ENCODE data around the gene GSE1. TPM values are rescaled to one million over a fixed set of nuclear protein-coding genes. Genes with fewer than 3 reads are reported as not detected.
A peak's percentile ranks its signal among the peaks of the same experiment; 100 is the strongest.

GSE1 gene
- total RNA-seq, 3 donors from 2014 or later: 52.3 to 105 (median 60.7) TPM

DNA sequence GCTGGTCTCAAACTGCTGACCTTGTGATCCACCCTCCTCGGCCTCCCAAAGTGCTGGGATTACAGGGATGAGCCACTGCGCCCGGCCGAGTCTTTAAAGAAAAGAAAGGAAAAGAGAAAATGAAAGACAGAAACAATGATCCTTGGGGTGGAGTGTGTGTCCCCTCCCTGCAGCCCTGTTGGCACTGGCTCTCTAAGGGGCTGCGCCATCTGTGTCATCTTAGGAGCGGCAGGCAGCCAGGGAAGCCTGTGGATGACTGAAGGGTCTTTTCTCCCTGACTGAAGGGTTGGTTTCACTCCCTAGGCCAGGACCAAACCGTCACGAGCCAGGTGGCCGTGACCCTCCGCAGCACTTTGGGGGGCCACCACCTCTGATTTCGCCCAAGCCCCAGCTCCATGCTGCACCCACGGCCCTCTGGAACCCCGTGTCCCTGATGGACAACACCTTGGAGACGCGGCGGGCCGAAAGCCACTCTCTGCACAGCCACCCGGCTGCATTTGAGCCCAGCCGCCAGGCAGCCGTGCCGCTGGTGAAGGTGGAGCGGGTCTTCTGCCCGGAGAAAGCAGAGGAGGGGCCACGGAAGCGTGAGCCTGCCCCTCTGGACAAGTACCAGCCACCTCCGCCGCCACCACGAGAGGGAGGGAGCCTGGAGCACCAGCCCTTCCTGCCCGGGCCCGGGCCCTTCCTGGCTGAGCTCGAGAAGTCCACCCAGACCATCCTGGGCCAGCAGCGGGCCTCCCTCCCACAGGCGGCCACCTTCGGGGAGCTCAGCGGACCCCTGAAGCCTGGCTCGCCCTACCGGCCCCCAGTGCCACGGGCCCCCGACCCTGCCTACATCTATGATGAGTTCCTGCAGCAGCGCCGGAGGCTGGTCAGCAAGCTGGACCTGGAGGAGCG lies 48.0 kb downstream of the GSE1 start:
- Histone ChIP-seq H3K4me3 (no peak overlapping the region), H3K27me3 (no peaks in the 10 kb centered on the region), H3K4me1 (peaks cover 0 to 3% of the 10 kb centered on the region in 2 donors), H3K9me3 (no peaks in the 10 kb centered on the region), H3K27ac (no peak overlapping the region), H3K36me3 (peaks cover 8% of the 10 kb centered on the region)
- DNase-seq (ENCODE audit: low spot score in 2 of 2): no peak
- intact Hi-C loops (cut with DNase I; ENCODE audit: low total_unique reads): loop anchor here (10.0 kb wide), 1 partner anchor 84 kb away; no protein-coding TSS in a partner anchor
- TF ChIP-seq, protein P1, sequence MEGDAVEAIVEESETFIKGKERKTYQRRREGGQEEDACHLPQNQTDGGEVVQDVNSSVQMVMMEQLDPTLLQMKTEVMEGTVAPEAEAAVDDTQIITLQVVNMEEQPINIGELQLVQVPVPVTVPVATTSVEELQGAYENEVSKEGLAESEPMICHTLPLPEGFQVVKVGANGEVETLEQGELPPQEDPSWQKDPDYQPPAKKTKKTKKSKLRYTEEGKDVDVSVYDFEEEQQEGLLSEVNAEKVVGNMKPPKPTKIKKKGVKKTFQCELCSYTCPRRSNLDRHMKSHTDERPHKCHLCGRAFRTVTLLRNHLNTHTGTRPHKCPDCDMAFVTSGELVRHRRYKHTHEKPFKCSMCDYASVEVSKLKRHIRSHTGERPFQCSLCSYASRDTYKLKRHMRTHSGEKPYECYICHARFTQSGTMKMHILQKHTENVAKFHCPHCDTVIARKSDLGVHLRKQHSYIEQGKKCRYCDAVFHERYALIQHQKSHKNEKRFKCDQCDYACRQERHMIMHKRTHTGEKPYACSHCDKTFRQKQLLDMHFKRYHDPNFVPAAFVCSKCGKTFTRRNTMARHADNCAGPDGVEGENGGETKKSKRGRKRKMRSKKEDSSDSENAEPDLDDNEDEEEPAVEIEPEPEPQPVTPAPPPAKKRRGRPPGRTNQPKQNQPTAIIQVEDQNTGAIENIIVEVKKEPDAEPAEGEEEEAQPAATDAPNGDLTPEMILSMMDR (IDR thresholded peaks at IDR 0.05): no peak

DNA sequence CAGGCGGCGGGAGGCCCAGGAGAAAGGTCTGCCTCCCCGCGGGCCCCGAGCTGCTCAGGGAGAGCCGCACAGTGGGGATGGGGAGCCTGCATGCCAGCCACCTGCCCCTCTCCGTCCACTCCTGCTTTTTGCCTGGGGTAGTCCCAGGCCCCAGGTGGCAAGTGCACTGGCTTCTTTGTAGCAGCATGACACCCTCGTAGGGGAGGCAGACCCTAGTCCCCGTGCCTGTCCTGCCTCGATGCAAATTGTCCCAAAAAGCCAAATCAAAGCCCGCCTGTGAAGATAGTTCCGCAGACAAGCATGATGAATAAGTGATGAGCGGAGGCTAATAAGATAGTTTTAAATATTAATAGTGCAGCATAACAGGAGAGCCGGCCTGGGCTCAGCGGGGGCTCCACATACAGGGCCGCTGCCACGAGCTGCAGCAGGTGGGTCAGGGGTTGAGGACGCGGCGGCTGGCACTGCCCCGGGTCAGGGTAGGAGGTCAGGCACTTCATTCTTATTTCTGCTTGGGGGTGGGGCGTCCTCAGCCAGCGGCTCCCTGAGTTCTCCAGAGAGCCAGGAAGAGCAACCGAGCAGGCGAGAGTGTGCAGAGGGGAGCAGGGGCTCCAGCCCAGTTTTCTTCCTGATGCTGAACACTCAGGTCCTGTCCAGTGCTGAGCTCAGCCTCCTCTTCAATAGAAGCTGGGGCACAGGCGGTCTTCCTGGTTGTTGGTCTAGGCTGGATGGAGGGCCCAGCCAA lies 48.8 kb downstream of the GSE1 start:
- Histone ChIP-seq H3K36me3 (peaks cover 8% of the 10 kb centered on the region), H3K27me3 (no peaks in the 10 kb centered on the region), H3K4me3 (no peak overlapping the region), H3K9me3 (no peaks in the 10 kb centered on the region), H3K27ac (no peak overlapping the region), H3K4me1 (peaks cover 0 to 3% of the 10 kb centered on the region in 2 donors)
- TF ChIP-seq POLR2AphosphoS5 (IDR thresholded peaks at IDR 0.05) (no peak), POLR2A (IDR thresholded peaks at IDR 0.05) (no peak)
- TF ChIP-seq, protein P1 (IDR thresholded peaks at IDR 0.05): no peak
- intact Hi-C loops (cut with DNase I; ENCODE audit: low total_unique reads): loop anchor here (10.0 kb wide), 1 partner anchor 83 kb away; no protein-coding TSS in a partner anchor
- peak in 1 of 2 donors; percentile 48 for DNase-seq (ENCODE audit: low spot score in 2 of 2)

DNA sequence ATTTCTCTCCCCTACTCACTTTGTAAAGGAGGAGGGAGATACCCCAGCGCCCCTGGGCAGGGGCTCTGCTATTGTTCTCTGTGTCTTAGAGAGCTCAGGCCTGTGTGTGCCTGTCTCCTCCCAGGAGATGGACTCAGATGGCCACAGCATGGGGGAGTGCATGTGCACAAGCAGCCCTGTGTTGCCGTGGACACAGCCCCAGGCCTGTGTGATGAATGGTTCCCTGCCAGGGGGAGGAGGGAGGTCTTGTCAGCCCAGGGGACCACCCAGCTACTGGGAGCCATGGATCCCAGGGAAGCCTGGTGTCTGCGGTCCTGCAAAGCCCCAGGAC lies 49.3 kb downstream of the GSE1 start:
- no peak overlapping the region for H3K27ac ChIP-seq
- H3K27me3 ChIP-seq: no peaks in the 10 kb centered on the region
- peak in 1 of 2 donors; percentile 35 for DNase-seq (ENCODE audit: low spot score in 2 of 2)
- intact Hi-C loops (cut with DNase I; ENCODE audit: low total_unique reads): loop anchor here (10.0 kb wide), 1 partner anchor 82 kb away; no protein-coding TSS in a partner anchor
- peaks cover 0 to 3% of the 10 kb centered on the region in 2 donors for H3K4me1 ChIP-seq
- H3K9me3 ChIP-seq: no peaks in the 10 kb centered on the region
- TF ChIP-seq POLR2A (IDR thresholded peaks at IDR 0.05): no peak
- TF ChIP-seq, protein P1 (IDR thresholded peaks at IDR 0.05): no peak
- no peak for TF ChIP-seq POLR2AphosphoS5 (IDR thresholded peaks at IDR 0.05)
- peaks cover 8% of the 10 kb centered on the region for H3K36me3 ChIP-seq
- no peak overlapping the region for H3K4me3 ChIP-seq

DNA sequence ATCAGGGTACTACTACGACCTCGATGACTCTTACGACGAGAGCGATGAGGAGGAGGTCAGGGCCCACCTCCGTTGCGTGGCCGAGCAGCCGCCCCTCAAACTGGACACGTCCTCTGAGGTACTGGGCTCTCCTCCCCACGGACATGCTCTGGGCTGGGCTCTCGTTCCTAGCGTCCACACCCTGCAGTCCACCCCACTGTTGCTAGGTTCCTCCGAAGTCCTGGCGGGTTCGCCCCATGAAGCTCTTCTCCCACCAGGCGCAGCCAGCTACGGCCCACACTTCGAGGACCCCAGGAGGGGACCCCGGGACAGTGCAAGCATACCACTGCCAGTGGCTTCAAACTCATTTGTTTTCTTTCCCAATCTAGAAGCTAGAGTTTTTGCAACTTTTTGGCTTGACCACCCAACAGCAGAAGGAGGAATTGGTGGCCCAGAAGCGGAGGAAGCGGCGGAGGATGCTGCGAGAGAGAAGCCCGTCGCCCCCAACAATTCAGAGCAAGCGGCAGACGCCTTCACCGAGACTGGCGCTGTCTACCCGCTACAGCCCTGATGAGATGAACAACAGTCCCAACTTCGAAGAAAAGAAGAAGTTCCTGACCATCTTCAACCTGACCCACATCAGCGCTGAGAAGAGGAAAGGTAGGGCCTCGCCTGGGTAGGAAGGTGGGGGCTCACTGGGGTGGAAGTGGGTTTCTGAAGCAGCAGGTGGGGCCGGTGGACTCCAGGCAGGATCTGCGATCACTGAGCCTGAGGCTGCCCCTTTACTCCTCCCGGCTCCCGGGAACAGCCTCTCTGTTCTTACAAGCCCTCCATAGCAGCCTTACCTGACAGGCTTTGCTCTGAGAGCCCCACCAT lies 50.1 kb downstream of the GSE1 start:
- Histone ChIP-seq H3K27me3 (no peaks in the 10 kb centered on the region), H3K36me3 (peaks cover 8% of the 10 kb centered on the region), H3K9me3 (no peaks in the 10 kb centered on the region), H3K4me1 (peaks cover 0 to 3% of the 10 kb centered on the region in 2 donors), H3K4me3 (no peak overlapping the region), H3K27ac (no peak overlapping the region)
- DNase-seq (ENCODE audit: low spot score in 2 of 2): peak in 1 of 2 donors; percentile 28
- intact Hi-C loops (cut with DNase I; ENCODE audit: low total_unique reads): loop anchor here (10.0 kb wide), 1 partner anchor 82 kb away; no protein-coding TSS in a partner anchor
- no peak for TF ChIP-seq POLR2AphosphoS5 (IDR thresholded peaks at IDR 0.05)
- TF ChIP-seq POLR2A (IDR thresholded peaks at IDR 0.05): no peak
- TF ChIP-seq, protein P1 (IDR thresholded peaks at IDR 0.05): no peak

Measured in breast epithelium (tissue), 4 donors.